HT-29 (cell line): ENCODE data around the gene LDLRAP1. TPM values are rescaled to one million over a fixed set of nuclear protein-coding genes. Genes with fewer than 3 reads are reported as not detected.

Source experiments
- DNase-seq: peaks from one replicate; pipeline ENCODE4 v3.0.0-alpha.2; 2015; ENCODE audit warnings: low spot score
- total RNA-seq: library from RNA; depleted of rRNA; stranded (reverse); fragments of >200 nt; shearing (Covaris generic); gene quantifications from 2 replicates; pipeline ENCODE4 v1.2.3, GENCODE V29; 2014

The LDLRAP1 gene
- total RNA-seq, 1 experiment from 2014 or later: 17.2 TPM

- DNase-seq: no peak
Observed at GRCh38 chr1:25524568-25525360, 18.6 kb upstream of the LDLRAP1 start.

GRCh38 chr1:25525361-25525688 lies 18.1 kb upstream of the LDLRAP1 start:
- DNase-seq: no peak

- no peak for DNase-seq
Observed at GRCh38 chr1:25526753-25527152, 16.7 kb upstream of the LDLRAP1 start.

- DNase-seq: no peak
Observed at GRCh38 chr1:25527226-25527846, 16.1 kb upstream of the LDLRAP1 start.

GRCh38 chr1:25527946-25528595 lies 15.3 kb upstream of the LDLRAP1 start:
- no peak for DNase-seq

GRCh38 chr1:25528881-25529517 lies 14.4 kb upstream of the LDLRAP1 start:
- no peak for DNase-seq

- no peak for DNase-seq
Observed at GRCh38 chr1:25529518-25530185, 13.8 kb upstream of the LDLRAP1 start.

GRCh38 chr1:25530186-25531081 lies 13.0 kb upstream of the LDLRAP1 start:
- DNase-seq: no peak

GRCh38 chr1:25531082-25531461 lies 12.3 kb upstream of the LDLRAP1 start:
- no peak for DNase-seq

- no peak for DNase-seq
Observed at GRCh38 chr1:25532970-25533369, 10.4 kb upstream of the LDLRAP1 start.

- DNase-seq: no peak
Observed at GRCh38 chr1:25533775-25534409, 9.5 kb upstream of the LDLRAP1 start.

- no peak for DNase-seq
Observed at GRCh38 chr1:25534410-25534788, 9.0 kb upstream of the LDLRAP1 start.

GRCh38 chr1:25536124-25536523 lies 7.3 kb upstream of the LDLRAP1 start:
- DNase-seq: no peak

GRCh38 chr1:25537153-25537831 lies 6.1 kb upstream of the LDLRAP1 start:
- DNase-seq: no peak

- DNase-seq: no peak
Observed at GRCh38 chr1:25538191-25538767, 5.1 kb upstream of the LDLRAP1 start.

GRCh38 chr1:25540750-25541342 lies 2.6 kb upstream of the LDLRAP1 start:
- no peak for DNase-seq

GRCh38 chr1:25541425-25541824 lies 2.0 kb upstream of the LDLRAP1 start:
- no peak for DNase-seq

GRCh38 chr1:25541889-25542658 lies 1.3 kb upstream of the LDLRAP1 start:
- no peak for DNase-seq
